Activated naive CD4-positive, alpha-beta T cell treated with anti-CD3 and anti-CD28 coated beads for 36 hours (primary cell): ENCODE data around the gene CMIP. TPM values are rescaled to one million over a fixed set of nuclear protein-coding genes. Genes with fewer than 3 reads are reported as not detected.
A peak's percentile ranks its signal among the peaks of the same experiment; 100 is the strongest.

Experiments
- CTCF ChIA-PET: fragments of 350-600 bp; sonication (Branson Sonifier 250); formaldehyde crosslinking; loops from one replicate; lab custom pipeline; 2021; ENCODE audit warnings: antibody characterized with exemption; lab: Charles Lee
- DNase-seq: peaks from one replicate; pipeline ENCODE4 v3.0.0-alpha.2; 2020
- H3K27ac Mint-ChIP-seq: one replicate; pipeline ENCODE4 v1.8.0; 2021; ENCODE audit warnings: mild to moderate bottlenecking, mixed read lengths
- H3K27me3 Mint-ChIP-seq: one replicate; pipeline ENCODE4 v1.8.0; 2021; ENCODE audit warnings: low read depth, mixed read lengths
- H3K36me3 Mint-ChIP-seq: one replicate; pipeline ENCODE4 v1.8.0; 2021; ENCODE audit warnings: low read depth, mixed read lengths
- H3K4me1 Mint-ChIP-seq: one replicate; pipeline ENCODE4 v1.8.0; 2021; ENCODE audit warnings: low read depth, mixed read lengths
- H3K4me3 Mint-ChIP-seq: one replicate; pipeline ENCODE4 v1.8.0; 2021; ENCODE audit warnings: mild to moderate bottlenecking, moderate library complexity, mixed read lengths
- H3K9me3 Mint-ChIP-seq: one replicate; pipeline ENCODE4 v1.8.0; 2021; ENCODE audit warnings: mixed read lengths
- intact Hi-C: fragments of 100-400 bp; cut with micrococcal nuclease; formaldehyde crosslinking; loops from one replicate; pipeline ENCODE4 v1.15.1; 2023
- total RNA-seq, 2 experiments: library from RNA; stranded (reverse); gene quantifications; one replicate each; pipeline ENCODE4 v1.2.3, GENCODE V29; 2021

CMIP gene
- total RNA-seq, 2 experiments from 2014 or later: 28.6 to 28.8 TPM

DNA sequence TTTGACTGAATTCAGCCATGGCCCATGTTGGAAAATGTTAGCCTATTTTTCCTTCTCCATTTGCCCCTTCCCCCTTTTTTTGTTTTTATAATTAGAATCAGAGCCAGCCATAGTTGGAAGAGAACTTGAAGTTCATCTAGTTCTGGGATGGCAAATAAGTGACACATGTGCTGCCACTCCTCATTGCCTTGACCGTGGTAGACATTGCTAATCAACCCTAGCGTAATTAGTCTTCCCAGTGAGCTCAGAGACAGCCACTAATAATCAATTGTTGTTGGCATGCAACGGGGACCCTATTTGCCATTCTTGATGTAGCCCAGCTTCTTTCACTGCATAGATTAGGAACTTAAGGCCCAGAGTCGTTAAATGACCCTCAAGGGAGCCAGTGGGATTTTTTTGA is 16.6 kb downstream of the CMIP start:
- peaks cover 8% of the 10 kb centered on the region for H3K36me3 Mint-ChIP-seq
- intact Hi-C loops: no loop called here
- no peak for DNase-seq
- H3K27me3 Mint-ChIP-seq: no peaks in the 10 kb centered on the region
- peaks cover 59% of the 10 kb centered on the region for H3K4me1 Mint-ChIP-seq
- H3K27ac Mint-ChIP-seq: no peak overlapping the region
- no peak overlapping the region for H3K4me3 Mint-ChIP-seq
- H3K9me3 Mint-ChIP-seq: no peaks in the 10 kb centered on the region
- CTCF ChIA-PET: interaction anchor here (0.6 kb wide), 1 partner anchor 16 kb away, joined by 3 read pairs; no protein-coding TSS in a partner anchor

DNA sequence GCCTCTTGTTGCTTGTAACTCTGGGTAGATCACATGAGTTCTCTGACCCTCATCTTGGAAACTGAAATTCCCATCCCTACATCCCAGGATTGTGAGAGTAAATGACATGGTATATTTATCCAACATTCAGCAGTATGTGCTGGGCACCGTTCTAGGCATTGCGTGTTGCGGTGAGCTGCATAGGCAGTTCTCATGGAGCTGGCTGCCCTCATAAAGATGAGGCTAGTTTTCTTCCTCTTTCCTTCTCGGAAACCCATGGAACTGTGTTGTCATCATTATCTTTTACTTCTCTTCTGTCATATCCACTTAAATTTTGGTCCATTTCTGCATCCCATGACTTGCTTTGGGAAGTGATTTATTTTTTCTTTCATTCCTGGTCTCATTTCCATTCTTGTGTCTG is 17.2 kb downstream of the CMIP start:
- CTCF ChIA-PET: no interaction called here
- no peak for DNase-seq
- Mint-ChIP-seq H3K27ac (no peak overlapping the region), H3K4me1 (peaks cover 62% of the 10 kb centered on the region), H3K4me3 (no peak overlapping the region), H3K36me3 (peaks cover 8% of the 10 kb centered on the region), H3K27me3 (no peaks in the 10 kb centered on the region), H3K9me3 (no peaks in the 10 kb centered on the region)
- intact Hi-C loops: no loop called here

DNA sequence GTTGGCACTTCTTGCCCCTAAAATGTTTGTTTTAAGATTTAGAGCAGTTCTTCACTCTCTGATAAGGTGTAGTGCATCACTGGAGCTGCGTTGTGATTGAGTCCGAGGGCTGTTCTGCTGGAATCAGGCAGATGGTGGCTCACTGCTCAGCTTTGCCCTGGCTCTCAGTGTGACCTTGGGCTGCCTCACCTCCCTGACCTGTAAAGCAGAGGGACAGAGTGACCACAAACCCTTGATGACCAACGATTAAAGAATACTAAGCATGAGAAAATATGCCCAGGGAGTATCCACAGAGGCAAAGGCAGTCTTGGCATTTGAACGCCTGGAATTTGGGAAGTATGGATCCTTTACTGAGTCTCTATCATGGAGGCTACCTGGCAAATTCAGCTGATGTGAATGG is 18.1 kb downstream of the CMIP start:
- intact Hi-C loops: no loop called here
- Mint-ChIP-seq H3K4me1 (peaks cover 55% of the 10 kb centered on the region), H3K36me3 (peaks cover 6% of the 10 kb centered on the region), H3K9me3 (no peaks in the 10 kb centered on the region), H3K27ac (no peak overlapping the region), H3K27me3 (no peaks in the 10 kb centered on the region), H3K4me3 (no peak overlapping the region)
- no peak for DNase-seq
- CTCF ChIA-PET: interaction anchor here (0.6 kb wide), 1 partner anchor 261 kb away, joined by 6 read pairs; no protein-coding TSS in a partner anchor

DNA sequence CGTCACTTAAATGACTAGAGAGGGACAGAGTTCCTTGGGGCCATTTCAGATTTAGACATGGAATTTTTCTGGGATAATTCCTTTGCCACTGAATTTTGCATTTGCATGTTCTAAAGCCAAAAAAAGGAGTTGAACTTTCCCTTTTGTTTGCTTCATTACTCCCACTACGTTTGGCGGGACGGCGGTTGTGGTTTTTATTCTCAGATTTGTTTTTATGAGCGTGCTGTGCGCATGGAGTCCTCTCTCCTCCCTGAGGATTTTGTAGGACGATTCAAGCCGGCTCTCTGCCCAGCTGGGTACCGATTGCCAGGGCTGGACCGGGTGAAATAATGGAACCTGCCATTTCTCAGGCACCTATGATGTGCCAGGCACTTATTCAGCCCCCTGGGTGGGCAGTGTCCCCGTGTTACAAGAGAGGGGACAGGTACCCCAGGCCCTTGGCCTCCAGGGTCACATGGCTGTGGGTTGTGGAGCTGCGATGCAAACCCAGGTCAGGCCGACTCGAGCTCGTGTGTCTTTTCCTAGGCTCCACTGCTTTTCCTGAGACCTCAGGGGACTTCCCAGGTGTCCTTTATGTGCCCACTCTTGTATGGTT is 18.8 kb downstream of the CMIP start:
- CTCF ChIA-PET: interaction anchor here (0.5 kb wide), 1 partner anchor 49 kb away, joined by 5 read pairs; no protein-coding TSS in a partner anchor
- no peaks in the 10 kb centered on the region for H3K27me3 Mint-ChIP-seq
- no peaks in the 10 kb centered on the region for H3K9me3 Mint-ChIP-seq
- peaks cover 58% of the 10 kb centered on the region for H3K4me1 Mint-ChIP-seq
- peaks cover 6% of the 10 kb centered on the region for H3K36me3 Mint-ChIP-seq
- H3K4me3 Mint-ChIP-seq: no peak overlapping the region
- H3K27ac Mint-ChIP-seq: no peak overlapping the region
- intact Hi-C loops: no loop called here
- no peak for DNase-seq

DNA sequence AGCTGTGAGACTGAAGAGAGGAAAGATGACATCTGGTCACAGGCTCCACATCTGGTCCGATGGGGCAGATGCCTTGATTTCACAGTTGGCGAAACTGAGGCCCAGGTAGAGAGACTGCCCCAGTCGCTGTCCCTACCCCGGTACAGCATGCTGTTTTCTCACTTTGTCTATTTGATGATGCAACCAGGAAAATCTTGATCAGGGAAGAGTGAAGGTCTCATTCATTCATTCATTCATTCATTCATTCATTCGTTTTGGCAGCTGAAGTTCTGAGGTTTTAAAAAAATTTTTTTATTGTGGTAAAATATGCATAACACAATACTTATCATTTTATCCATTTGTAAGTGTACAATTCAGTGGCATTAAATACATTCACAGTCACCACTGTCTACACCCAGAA is 19.7 kb downstream of the CMIP start:
- H3K4me1 Mint-ChIP-seq: peaks cover 60% of the 10 kb centered on the region
- CTCF ChIA-PET: interaction anchor here (0.7 kb wide), 1 partner anchor 19 kb away, joined by 4 read pairs; no protein-coding TSS in a partner anchor

DNA sequence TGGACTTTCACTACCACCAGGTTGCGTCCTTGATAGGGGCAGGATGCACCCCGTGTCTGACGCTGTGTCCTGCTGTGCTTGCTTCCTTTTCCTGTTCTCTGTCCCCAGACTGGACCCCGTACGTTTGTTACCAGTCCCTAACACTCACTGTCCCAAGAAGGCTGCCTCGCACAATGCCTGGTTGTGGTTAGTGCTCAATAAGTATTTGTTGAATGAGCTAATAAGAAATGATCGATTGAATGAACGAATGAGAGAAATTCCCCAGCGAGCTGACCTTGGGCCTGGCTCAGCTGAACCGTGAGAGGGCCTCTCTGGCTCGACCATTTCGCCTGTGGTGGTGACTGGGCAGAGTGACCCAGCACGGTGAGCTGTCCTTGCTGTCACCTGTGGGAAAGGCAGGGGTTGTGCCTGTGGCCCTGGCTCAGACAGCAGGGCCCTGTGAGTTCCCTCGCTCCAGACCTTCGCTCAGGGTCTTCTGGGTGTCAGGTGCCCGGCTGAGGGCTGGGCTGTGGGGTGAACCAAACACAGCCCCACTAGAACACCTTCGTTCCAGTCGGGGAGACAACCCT is 20.9 kb downstream of the CMIP start:
- Mint-ChIP-seq H3K27ac (no peak overlapping the region), H3K27me3 (no peaks in the 10 kb centered on the region), H3K4me1 (peaks cover 71% of the 10 kb centered on the region), H3K36me3 (peaks cover 3% of the 10 kb centered on the region), H3K4me3 (no peak overlapping the region), H3K9me3 (no peaks in the 10 kb centered on the region)
- intact Hi-C loops: no loop called here
- no peak for DNase-seq
- CTCF ChIA-PET: interaction anchor here (1.1 kb wide), 1 partner anchor 9 kb away, joined by 3 read pairs; no protein-coding TSS in a partner anchor

More for the DNA sequence above, 19.7 kb downstream of the CMIP start:
- intact Hi-C loops: no loop called here
- no peak for DNase-seq
- Mint-ChIP-seq H3K27ac (no peak overlapping the region), H3K27me3 (no peaks in the 10 kb centered on the region), H3K4me3 (no peak overlapping the region), H3K36me3 (peaks cover 3% of the 10 kb centered on the region), H3K9me3 (no peaks in the 10 kb centered on the region)

DNA sequence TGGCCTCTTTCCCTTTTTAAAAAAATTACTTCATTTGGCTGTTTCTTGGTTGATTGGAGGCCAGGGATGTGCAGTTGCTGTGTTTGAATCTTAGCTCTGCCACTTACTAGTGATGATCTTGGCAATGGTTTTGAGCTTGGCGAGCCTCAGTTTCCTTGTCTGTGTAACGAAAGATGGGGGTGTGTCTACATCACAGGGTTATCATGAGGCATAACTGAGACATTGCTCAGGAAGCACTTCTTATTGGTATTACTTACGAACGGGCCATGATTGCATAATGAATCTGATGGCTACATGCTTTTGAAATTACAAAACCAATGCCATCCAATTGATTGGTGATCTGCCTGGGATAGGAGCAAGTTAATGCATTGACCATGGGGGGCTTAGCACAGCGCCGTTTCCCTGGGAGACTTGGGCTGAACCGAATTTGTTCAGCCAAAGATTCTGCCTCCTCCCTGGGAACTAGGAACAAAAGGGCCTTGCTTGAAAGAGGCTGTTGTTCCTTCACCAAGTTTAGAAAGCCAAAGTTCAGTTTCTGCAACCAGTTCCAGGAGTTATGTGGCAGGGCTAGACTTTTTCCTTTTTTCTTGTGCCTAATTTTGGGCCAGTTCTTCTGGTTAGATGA is 21.9 kb downstream of the CMIP start:
- no peaks in the 10 kb centered on the region for H3K9me3 Mint-ChIP-seq
- peaks cover 3% of the 10 kb centered on the region for H3K36me3 Mint-ChIP-seq
- H3K27ac Mint-ChIP-seq: no peak overlapping the region
- no peak for DNase-seq
- H3K27me3 Mint-ChIP-seq: no peaks in the 10 kb centered on the region
- CTCF ChIA-PET: no interaction called here
- no peak overlapping the region for H3K4me3 Mint-ChIP-seq
- intact Hi-C loops: no loop called here
- peaks cover 71% of the 10 kb centered on the region for H3K4me1 Mint-ChIP-seq

DNA sequence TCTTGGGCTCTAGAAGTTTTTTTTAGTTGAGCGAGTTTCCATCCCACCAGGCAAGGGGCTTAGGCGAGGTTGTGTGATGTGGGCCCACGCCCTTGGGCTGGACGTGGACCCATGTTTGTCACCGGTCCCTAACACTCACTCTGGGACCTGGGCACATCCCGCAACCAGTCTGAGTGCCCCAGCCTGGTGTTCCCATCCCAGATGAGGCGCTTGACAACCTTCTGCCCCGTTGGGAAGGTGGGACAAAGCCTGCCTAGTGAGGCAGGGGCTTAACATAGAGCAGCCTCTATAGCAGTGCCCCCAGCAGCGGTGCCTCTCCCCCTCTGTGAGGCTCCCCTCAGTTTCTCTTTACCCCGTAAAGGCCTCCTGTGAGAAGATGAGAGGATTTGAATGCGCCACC is 22.5 kb downstream of the CMIP start:
- intact Hi-C loops: no loop called here
- Mint-ChIP-seq H3K36me3 (peaks cover 3% of the 10 kb centered on the region), H3K4me3 (no peak overlapping the region), H3K4me1 (peaks cover 74% of the 10 kb centered on the region), H3K27ac (no peak overlapping the region), H3K9me3 (no peaks in the 10 kb centered on the region), H3K27me3 (no peaks in the 10 kb centered on the region)
- CTCF ChIA-PET: no interaction called here
- no peak for DNase-seq

DNA sequence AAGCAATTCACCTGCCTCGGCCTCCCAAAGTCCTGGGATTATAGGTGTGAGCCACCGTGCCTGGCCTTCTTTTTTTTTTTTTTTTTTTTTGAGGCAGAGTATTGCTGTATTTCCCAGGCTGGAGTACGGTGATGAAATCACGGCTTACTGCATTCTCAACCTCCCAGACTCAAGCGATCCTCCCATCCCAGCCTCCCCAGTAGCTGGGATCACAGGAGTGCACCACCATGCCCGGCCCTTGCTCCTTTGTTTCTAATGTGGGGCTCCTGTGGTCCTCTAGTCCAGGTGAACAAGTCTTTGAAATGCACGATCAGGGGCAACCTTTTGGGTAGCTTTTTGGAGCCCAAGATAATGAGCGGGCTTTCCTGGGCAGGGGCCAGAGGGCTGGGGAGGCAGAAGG is 23.2 kb downstream of the CMIP start:
- Mint-ChIP-seq H3K27ac (no peak overlapping the region), H3K27me3 (no peaks in the 10 kb centered on the region), H3K4me1 (peaks cover 74% of the 10 kb centered on the region), H3K36me3 (peaks cover under 1% of the 10 kb centered on the region), H3K9me3 (no peaks in the 10 kb centered on the region), H3K4me3 (no peak overlapping the region)
- DNase-seq: no peak
- intact Hi-C loops: no loop called here
- CTCF ChIA-PET: interaction anchor here (0.6 kb wide), 1 partner anchor 118 kb away, joined by 3 read pairs; no protein-coding TSS in a partner anchor

DNA sequence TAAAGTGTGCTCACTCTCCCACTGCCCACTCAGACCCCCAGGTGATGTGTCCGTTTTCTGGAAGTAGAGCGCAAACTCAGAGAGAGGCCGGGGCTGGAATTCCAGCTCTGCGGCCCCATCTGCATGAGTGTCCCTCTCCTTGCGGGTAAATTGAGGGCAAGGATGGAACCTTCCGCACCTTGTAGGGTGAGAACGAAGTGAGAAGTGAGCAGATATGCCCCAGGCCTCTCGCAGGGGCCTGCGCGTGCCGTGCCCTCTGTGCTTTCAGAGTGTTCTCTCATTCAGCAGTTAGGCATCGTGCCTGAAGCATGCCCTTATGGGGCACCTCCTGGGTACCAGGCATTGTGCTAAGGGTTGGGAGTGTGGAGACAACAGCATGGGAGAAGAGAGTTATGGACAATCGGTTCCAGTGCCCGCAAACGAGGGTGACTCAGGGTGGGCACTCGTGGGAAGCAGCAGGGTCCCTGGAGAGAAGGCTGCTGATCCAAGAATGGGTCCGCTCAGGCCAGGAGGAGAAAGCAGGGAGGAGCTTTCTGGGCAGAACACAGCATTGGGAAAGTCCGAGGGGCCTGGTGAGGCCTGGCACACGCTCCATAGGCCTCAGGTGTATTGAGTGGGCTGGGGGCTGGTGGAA is 23.8 kb downstream of the CMIP start:
- H3K9me3 Mint-ChIP-seq: no peaks in the 10 kb centered on the region
- H3K4me3 Mint-ChIP-seq: no peak overlapping the region
- H3K27me3 Mint-ChIP-seq: no peaks in the 10 kb centered on the region
- no peak overlapping the region for H3K27ac Mint-ChIP-seq
- CTCF ChIA-PET: interaction anchor here (0.6 kb wide), 1 partner anchor 117 kb away, joined by 3 read pairs; no protein-coding TSS in a partner anchor
- no peaks in the 10 kb centered on the region for H3K36me3 Mint-ChIP-seq
- no peak for DNase-seq
- H3K4me1 Mint-ChIP-seq: peaks cover 78% of the 10 kb centered on the region
- intact Hi-C loops: no loop called here

DNA sequence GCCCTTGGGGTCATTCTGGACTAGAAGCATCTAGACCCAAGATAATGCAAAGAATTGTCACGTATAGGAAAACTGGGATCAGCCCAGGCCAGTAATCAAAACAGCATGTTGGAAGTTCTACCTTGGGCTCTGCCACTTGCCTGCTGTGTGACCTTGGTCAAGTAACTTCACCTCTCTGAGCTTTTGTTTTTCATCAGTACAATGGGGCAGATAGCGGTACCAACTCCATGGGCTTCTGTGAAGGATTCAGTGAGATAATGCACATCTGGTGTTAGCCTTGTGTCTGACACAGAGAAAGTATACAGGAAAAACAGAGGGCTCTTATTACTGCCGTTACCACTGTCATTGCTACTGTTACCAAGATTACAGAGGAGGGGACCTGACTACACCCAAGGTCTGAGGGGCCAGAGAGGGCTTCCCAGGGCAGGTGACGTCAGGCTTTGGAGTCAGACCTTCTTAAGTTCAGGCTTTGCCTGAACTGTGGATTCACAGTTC is 24.6 kb downstream of the CMIP start:
- no peak for DNase-seq
- CTCF ChIA-PET: interaction anchor here (0.6 to 1.3 kb wide), 2 partner anchors 9 to 44 kb away, joined by 3 read pairs; no protein-coding TSS in a partner anchor
- intact Hi-C loops: loop anchor here (1.0 kb wide), 1 partner anchor 18 kb away; no protein-coding TSS in a partner anchor

More for the DNA sequence above, 24.6 kb downstream of the CMIP start:
- Mint-ChIP-seq H3K4me1 (peaks cover 74% of the 10 kb centered on the region), H3K27ac (peak overlapping the region; percentile 82), H3K27me3 (no peaks in the 10 kb centered on the region), H3K36me3 (no peaks in the 10 kb centered on the region), H3K4me3 (peak overlapping the region; percentile 10), H3K9me3 (no peaks in the 10 kb centered on the region)
